Psoas muscle (tissue), 8 donors: Measurements from ENCODE around the gene ATXN10. TPM values are rescaled to one million over a fixed set of nuclear protein-coding genes. Genes with fewer than 3 reads are reported as not detected.

Experiments
- ATAC-seq, 4 donors: fragments of 200-7000 bp; cut with Tn5 transposase; one replicate each; pipeline ENCODE4 v1.9.1; 2020; ENCODE audit warnings: moderate library complexity in 3 of 4, mild to moderate bottlenecking in 2 of 4
- DNase-seq, 2 donors: peaks; one replicate each; pipeline ENCODE4 v3.0.0-alpha.2; 2020
- H3K27ac ChIP-seq: fragments of 200-600 bp; one replicate; pipeline ENCODE4 v1.8.0; 2022
- H3K27me3 ChIP-seq, 3 donors: fragments of 200-600 bp in 1 of 3; one replicate each; pipeline versions ENCODE4 v1.6.1 to v1.8.0; 2013 to 2022; ENCODE audit warnings: low read length in 2 of 3, mild to moderate bottlenecking in 2 of 3, moderate library complexity in 1 of 3; ENCODE audit not compliant: insufficient read depth in 3 of 3
- H3K36me3 ChIP-seq, 2 donors: fragments of 200-600 bp in 1 of 2; one replicate each; pipeline versions ENCODE4 v1.6.1 to v1.8.0; 2013 to 2022; ENCODE audit warnings: low read depth in 1 of 2, mild to moderate bottlenecking in 1 of 2, moderate library complexity in 1 of 2; ENCODE audit not compliant: insufficient read depth in 1 of 2
- H3K4me1 ChIP-seq: fragments of 200-600 bp; one replicate; pipeline ENCODE4 v1.8.0; 2022
- H3K4me3 ChIP-seq: fragments of 200-600 bp; one replicate; pipeline ENCODE4 v1.8.0; 2022; ENCODE audit warnings: mild to moderate bottlenecking
- H3K9me3 ChIP-seq: fragments of 200-600 bp; one replicate; pipeline ENCODE4 v1.8.0; 2022
- WGBS, 3 donors: extraction: QIAGEN DNeasy Blood & Tissue Kit; methylation state at CpG; one replicate each; pipeline versions ENCODE4 v1.1.6 to v1.1.7; 2013; 5-methylcytosine and 5-hydroxymethylcytosine counted together
- intact Hi-C, 2 donors: fragments of 100-400 bp; cut with DNase I; formaldehyde crosslinking; loops; one replicate each; pipeline versions ENCODE4 v1.11.0 to v1.14.2; 2022
- polyA plus RNA-seq, 3 donors: library from polyadenylated mRNA; stranded (reverse); fragments of 200-250 nt; gene quantifications; one replicate each; pipeline ENCODE4 v1.2.3, GENCODE V29; 2013
- total RNA-seq, 4 donors: library from RNA; stranded (reverse); fragmentation: NEBNext Ultra II Directional in 2 of 4; extraction: Animal tissue kit (Norgen Biotek cat#: 25700) in 2 of 4; gene quantifications; one replicate each; pipeline versions ENCODE4 v1.2.1 to v1.2.4, GENCODE V29; 2021 to 2023
- TF ChIP-seq, protein P1 (sequence below): fragments of 200-600 bp; IDR thresholded peaks from one replicate; pipeline ENCODE4 v1.8.0; 2022; ENCODE audit warnings: antibody characterized with exemption
- donor health status: healthy with polysubstance abuse.
- donor health status: DM: no; HTN: no; CAD: no; lungs with moderate emphysema.
- donor health status: Bipolar disorder and iron deficiency.
- donor health status: healthy.
- donor health status: DM: yes; HTN: yes; CAD: no.
- donor health status: DM: no; HTN: no; CAD: no.
- donor health status: DM: no; HTN: no; CAD: no.
- donor health status: DM: yes; HTN: yes; CAD: no.

ATXN10 gene
- total and polyA plus RNA-seq, 7 donors, result 57.7 to 173 (median 115) TPM

GRCh38 chr22:45640941-45641621, 30.6 kb upstream of the ATXN10 start:
- DNase-seq (no peak), ATAC-seq (no peak)
- TF ChIP-seq, protein P1, sequence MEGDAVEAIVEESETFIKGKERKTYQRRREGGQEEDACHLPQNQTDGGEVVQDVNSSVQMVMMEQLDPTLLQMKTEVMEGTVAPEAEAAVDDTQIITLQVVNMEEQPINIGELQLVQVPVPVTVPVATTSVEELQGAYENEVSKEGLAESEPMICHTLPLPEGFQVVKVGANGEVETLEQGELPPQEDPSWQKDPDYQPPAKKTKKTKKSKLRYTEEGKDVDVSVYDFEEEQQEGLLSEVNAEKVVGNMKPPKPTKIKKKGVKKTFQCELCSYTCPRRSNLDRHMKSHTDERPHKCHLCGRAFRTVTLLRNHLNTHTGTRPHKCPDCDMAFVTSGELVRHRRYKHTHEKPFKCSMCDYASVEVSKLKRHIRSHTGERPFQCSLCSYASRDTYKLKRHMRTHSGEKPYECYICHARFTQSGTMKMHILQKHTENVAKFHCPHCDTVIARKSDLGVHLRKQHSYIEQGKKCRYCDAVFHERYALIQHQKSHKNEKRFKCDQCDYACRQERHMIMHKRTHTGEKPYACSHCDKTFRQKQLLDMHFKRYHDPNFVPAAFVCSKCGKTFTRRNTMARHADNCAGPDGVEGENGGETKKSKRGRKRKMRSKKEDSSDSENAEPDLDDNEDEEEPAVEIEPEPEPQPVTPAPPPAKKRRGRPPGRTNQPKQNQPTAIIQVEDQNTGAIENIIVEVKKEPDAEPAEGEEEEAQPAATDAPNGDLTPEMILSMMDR, result no peak
- no peaks in the 10 kb centered on the region for H3K4me1 ChIP-seq
- no peak overlapping the region for H3K4me3 ChIP-seq
- intact Hi-C loops, result loop anchor here (10.0 kb wide), 1 partner anchor 194 kb away; no protein-coding TSS in a partner anchor
- no peaks in the 10 kb centered on the region for H3K9me3 ChIP-seq
- H3K36me3 ChIP-seq, result no peaks in the 10 kb centered on the region
- H3K27me3 ChIP-seq, result peaks cover 0 to 15% (median 0%) of the 10 kb centered on the region in 3 donors
- H3K27ac ChIP-seq, result no peak overlapping the region
- WGBS, 3 donors, result 84 to 90% (median 84%) methylated on average over 24 of the region's 24 CpGs

DNA sequence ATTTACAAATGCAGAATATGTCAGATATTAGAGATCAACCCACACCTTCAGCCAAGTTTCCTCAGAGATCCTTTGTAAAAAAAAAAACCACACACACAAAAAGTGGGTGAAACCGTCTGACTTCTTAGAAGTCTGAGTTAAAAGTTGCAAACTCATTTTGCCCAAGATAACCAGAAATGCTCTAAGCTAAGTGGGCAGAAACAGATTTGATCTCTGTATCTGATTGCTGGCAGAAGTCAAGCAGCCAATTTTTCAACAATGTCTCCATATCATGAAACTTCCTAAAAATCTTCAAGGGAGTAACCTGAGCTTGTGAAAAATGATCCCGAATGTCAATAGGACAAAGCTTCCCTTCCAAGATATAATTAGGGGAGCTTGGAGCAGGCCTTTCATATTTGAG, 28.6 kb upstream of the ATXN10 start:
- intact Hi-C loops, result loop anchor here (10.0 kb wide), 1 partner anchor 192 kb away; no protein-coding TSS in a partner anchor

GRCh38 chr22:45644714-45645113, 26.9 kb upstream of the ATXN10 start:
- Histone ChIP-seq H3K4me3 (no peak overlapping the region), H3K27ac (no peak overlapping the region), H3K9me3 (no peaks in the 10 kb centered on the region), H3K36me3 (no peaks in the 10 kb centered on the region), H3K27me3 (peaks cover 0 to 29% (median 0%) of the 10 kb centered on the region in 3 donors), H3K4me1 (no peaks in the 10 kb centered on the region)
- WGBS, 3 donors, result 85% methylated on average over 12 of the region's 12 CpGs
- intact Hi-C loops, result loop anchor here (5.0 to 10.0 kb wide), 2 partner anchors 190 to 218 kb away; no protein-coding TSS in a partner anchor
- no peak for ATAC-seq
- DNase-seq, result no peak
- TF ChIP-seq, protein P1, result no peak

More for the DNA sequence above, 28.6 kb upstream of the ATXN10 start:
- WGBS, 3 donors, result 27 to 40% (median 29%) methylated on average over 2 of the region's 2 CpGs
- DNase-seq (no peak), ATAC-seq (no peak)
- no peak overlapping the region for H3K27ac ChIP-seq
- H3K4me1 ChIP-seq, result no peaks in the 10 kb centered on the region
- no peaks in the 10 kb centered on the region for H3K36me3 ChIP-seq
- TF ChIP-seq, protein P1, result no peak
- H3K27me3 ChIP-seq, result peaks cover 0 to 26% (median 0%) of the 10 kb centered on the region in 3 donors
- no peak overlapping the region for H3K4me3 ChIP-seq
- no peaks in the 10 kb centered on the region for H3K9me3 ChIP-seq

- Histone ChIP-seq H3K27me3 (peaks cover 0 to 29% (median 0%) of the 10 kb centered on the region in 3 donors), H3K27ac (no peak overlapping the region), H3K4me3 (no peak overlapping the region), H3K36me3 (no peaks in the 10 kb centered on the region), H3K9me3 (no peaks in the 10 kb centered on the region), H3K4me1 (no peaks in the 10 kb centered on the region)
- 34 to 40% (median 39%) methylated on average over 16 of the region's 16 CpGs for WGBS, 3 donors
- TF ChIP-seq, protein P1, result no peak
- DNase-seq, result no peak
- ATAC-seq, result peak in 1 of 4 donors; percentile 3
- intact Hi-C loops, result loop anchor here (5.0 to 10.0 kb wide), 2 partner anchors 190 to 217 kb away; no protein-coding TSS in a partner anchor
Measured at GRCh38 chr22:45645150-45645525, 26.5 kb upstream of the ATXN10 start.
